HepG2 (cell line): ENCODE measurements around the gene MIDN. TPM values are rescaled to one million over a fixed set of nuclear protein-coding genes. Genes with fewer than 3 reads are reported as not detected.

Experiments used
- ATAC-seq: fragments of 200-7000 bp; cut with Tn5 transposase; 3 replicates; pipeline ENCODE4 v1.9.1; 2020; ENCODE audit warnings: mild to moderate bottlenecking, moderate library complexity
- BruUV-seq: library from RNA; stranded (reverse); fragments of 400-500 nt; replicated peaks from 2 replicates; lab custom pipeline; 2021; lab: Mats Ljungman, UMichigan
- CTCF ChIA-PET: fragments of 300-600 bp; formaldehyde crosslinking; extraction: SDS; loops from one replicate; lab custom pipeline; 2021; ENCODE audit warnings: low total read pairs, inconsistent platforms, low intra/inter-chr PET ratio; lab: Yijun Ruan, JAX
- POLR2A ChIA-PET: fragments of 350-600 bp; sonication (Branson Sonifier 250); formaldehyde crosslinking; loops from one replicate; lab custom pipeline; 2020; ENCODE audit warnings: antibody characterized with exemption, inconsistent platforms; lab: Yijun Ruan, JAX
- DNase-seq: peaks from one replicate; pipeline ENCODE4 v3.0.0-alpha.2; 2015; ENCODE audit warnings: low spot score
- FAIRE-seq: peaks from 3 replicates; lab custom pipeline; 2011; peaks lifted over from hg19 to GRCh38; lab: Jason Lieb, UNC
- H2AFZ ChIP-seq: one replicate; pipeline ENCODE4 v1.6.1; 2011; ENCODE audit warnings: low read length, inconsistent platforms
- H3K27ac ChIP-seq: fragments of 300-600 bp; 3 replicates; pipeline ENCODE4 v1.8.0; 2011; ENCODE audit warnings: mixed run types, mild to moderate bottlenecking, mixed read lengths, low read length, inconsistent platforms; ENCODE audit not compliant: insufficient read depth; ENCODE audit errors: extremely low read length
- H3K27me3 ChIP-seq, 2 experiments: fragments of 200-600 bp in 1 of 2; 2 replicates in 1 of 2; 3 replicates in 1 of 2; pipeline versions ENCODE4 v1.6.0 to v1.8.0; 2011; ENCODE audit warnings: low read length in 2 of 2, mild to moderate bottlenecking in 2 of 2, moderate library complexity in 2 of 2, inconsistent platforms in 1 of 2; ENCODE audit not compliant: insufficient read depth in 2 of 2, control insufficient read depth in 1 of 2
- H3K36me3 ChIP-seq, 2 experiments: fragments of 200-600 bp in 1 of 2; replicated peaks in 1 of 2; 2 replicates in 1 of 2; 3 replicates in 1 of 2; pipeline versions ENCODE4 v1.5.1 to v1.8.0; 2011; ENCODE audit warnings: low read length in 2 of 2, inconsistent platforms in 1 of 2; ENCODE audit not compliant: insufficient read depth in 2 of 2, control insufficient read depth in 1 of 2
- H3K4me1 ChIP-seq: 2 replicates; pipeline ENCODE4 v1.5.1; 2012; ENCODE audit warnings: low read length, inconsistent platforms; ENCODE audit not compliant: insufficient read depth
- H3K4me2 ChIP-seq: 2 replicates; pipeline ENCODE4 v1.6.0; 2011; ENCODE audit warnings: low read depth, low read length, inconsistent platforms
- H3K4me3 ChIP-seq, 3 experiments: fragments of 200-600 bp in 1 of 3; sonication (generic), shearing (Covaris generic) in 1 of 3; replicated peaks in 1 of 3; 2 replicates each; pipeline ENCODE4 v1.5.1; 2011 to 2016; ENCODE audit warnings: low read length in 3 of 3, inconsistent platforms in 2 of 3, low read depth in 2 of 3, mild to moderate bottlenecking in 2 of 3, control low read depth in 1 of 3, mixed read lengths in 1 of 3; ENCODE audit not compliant: insufficient read depth in 1 of 3
- H3K79me2 ChIP-seq: one replicate; pipeline ENCODE4 v1.6.1; 2011; ENCODE audit warnings: low read length, inconsistent platforms; ENCODE audit not compliant: insufficient read depth
- H3K9ac ChIP-seq: 2 replicates; pipeline ENCODE4 v1.6.0; 2011; ENCODE audit warnings: mild to moderate bottlenecking, low read depth, low read length, inconsistent platforms; ENCODE audit not compliant: insufficient read depth
- H3K9me3 ChIP-seq: 2 replicates; pipeline ENCODE4 v1.5.1; 2012; ENCODE audit warnings: mild to moderate bottlenecking, low read length
- H4K20me1 ChIP-seq: 2 replicates; pipeline ENCODE4 v1.6.0; 2011; ENCODE audit warnings: inconsistent platforms, mild to moderate bottlenecking, low read length, moderate library complexity; ENCODE audit not compliant: insufficient read depth
- ERF ChIP-seq: IDR thresholded peaks from 2 replicates; pipeline ENCODE4 v1.6.1; 2018; ENCODE audit warnings: missing biosample characterization, missing genetic modification reagents
- HNRNPK ChIP-seq: fragments of 200-400 bp; formaldehyde crosslinking; IDR thresholded peaks from 2 replicates; pipeline ENCODE4 v1.6.1; 2018; ENCODE audit warnings: low read length, low read depth, moderate library complexity, mild to moderate bottlenecking; ENCODE audit not compliant: poor library complexity, severe bottlenecking
- KAT7 ChIP-seq: IDR thresholded peaks from 2 replicates; pipeline ENCODE4 v1.6.1; 2018; ENCODE audit warnings: borderline replicate concordance, missing compliant biosample characterization
- KDM6A ChIP-seq: IDR thresholded peaks from 2 replicates; pipeline ENCODE4 v1.6.1; 2016; ENCODE audit warnings: low read depth
- SRY ChIP-seq: sonication (generic); formaldehyde crosslinking; IDR thresholded peaks from 2 replicates; pipeline ENCODE4 v1.8.0; 2022; ENCODE audit warnings: mild to moderate bottlenecking, missing genetic modification reagents
- SSRP1 ChIP-seq: IDR thresholded peaks from 2 replicates; pipeline ENCODE4 v1.6.1; 2016; ENCODE audit warnings: control low read depth
- STAG1 ChIP-seq: sonication (generic); formaldehyde crosslinking; IDR thresholded peaks from 2 replicates; pipeline ENCODE4 v1.4.0; 2020; ENCODE audit warnings: missing genetic modification reagents
- TCF12 ChIP-seq, 2 experiments: fragments of 450-650 bp in 1 of 2; sonication (generic) in 1 of 2; formaldehyde crosslinking in 1 of 2; IDR thresholded peaks; 2 replicates each; pipeline versions ENCODE4 v1.6.1 to v1.8.0; 2017 to 2022; ENCODE audit warnings: antibody characterized with exemption in 1 of 2, mild to moderate bottlenecking in 1 of 2, missing genetic modification reagents in 1 of 2, moderate library complexity in 1 of 2
- ZBTB38 ChIP-seq: sonication (generic); formaldehyde crosslinking; IDR thresholded peaks from 2 replicates; pipeline ENCODE4 v1.5.1; 2020; ENCODE audit warnings: mild to moderate bottlenecking, missing genetic modification reagents
- ZFX ChIP-seq: sonication (generic); formaldehyde crosslinking; IDR thresholded peaks from 2 replicates; pipeline ENCODE4 v1.4.0; 2020; ENCODE audit warnings: mild to moderate bottlenecking, low read depth, missing genetic modification reagents, moderate library complexity
- ZNF563 ChIP-seq: sonication (generic); formaldehyde crosslinking; IDR thresholded peaks from 2 replicates; pipeline ENCODE4 v1.8.0; 2022; ENCODE audit warnings: mild to moderate bottlenecking, moderate library complexity, missing genetic modification reagents
- ZNF577 ChIP-seq: sonication (generic); formaldehyde crosslinking; IDR thresholded peaks from 2 replicates; pipeline ENCODE4 v1.4.0; 2020; ENCODE audit warnings: mild to moderate bottlenecking, low read depth, missing genetic modification reagents, borderline replicate concordance
- ZNF776 ChIP-seq: sonication (generic); formaldehyde crosslinking; IDR thresholded peaks from 2 replicates; pipeline ENCODE4 v1.4.0; 2020; ENCODE audit warnings: mild to moderate bottlenecking, missing genetic modification reagents
- ZNF841 ChIP-seq: sonication (generic); formaldehyde crosslinking; IDR thresholded peaks from 2 replicates; pipeline ENCODE4 v1.8.1; 2023; ENCODE audit warnings: missing genetic modification reagents, borderline replicate concordance
- WGBS: methylation state at CpG from one replicate; pipeline ENCODE4 v1.1.6; 2017; ENCODE audit warnings: low lambda C conversion rate; 5-methylcytosine and 5-hydroxymethylcytosine counted together
- in situ Hi-C: cut with HindIII; loops from 2 replicates; pipeline ENCODE4 v1.10.0; 2017; ENCODE audit warnings: low pct_unique_long_range_greater_than_20kb; ENCODE audit not compliant: extremely low pct_ligation_motif_present
- intact Hi-C: fragments of 100-400 bp; cut with micrococcal nuclease; formaldehyde crosslinking; loops from one replicate; pipeline ENCODE4 v1.10.0; 2022; ENCODE audit not compliant: unreplicated experiment
- polyA plus RNA-seq, 8 experiments: library from polyadenylated mRNA; depleted of rRNA in 3 of 8; stranded (reverse) in 7 of 8; unstranded in 1 of 8; fragments of >200 nt; fragmentation: Illumina TruSeq in 4 of 8; extraction: Trizol in 4 of 8; gene quantifications; 2 replicates each; pipeline versions ENCODE4 v1.2.1 to v1.2.3, GENCODE V29; 2011 to 2016; ENCODE audit warnings: low read depth in 4 of 8, missing spikeins in 1 of 8, mixed read lengths in 1 of 8; ENCODE audit not compliant: insufficient read depth in 1 of 8
- total RNA-seq, 5 experiments: library from RNA; depleted of rRNA; stranded (reverse); fragments of >200 nt; fragmentation: Illumina TruSeq; extraction: Trizol; gene quantifications; 2 replicates each; pipeline ENCODE4 v1.2.3, GENCODE V29; 2016; ENCODE audit warnings: low read depth in 1 of 5
- TF ChIP-seq, protein P1 (sequence below): IDR thresholded peaks from 2 replicates; pipeline ENCODE4 v1.6.1; 2018; ENCODE audit warnings: missing genetic modification reagents
- TF ChIP-seq, protein P2 (sequence below): sonication (generic); formaldehyde crosslinking; IDR thresholded peaks from 2 replicates; pipeline ENCODE4 v1.5.1; 2020; ENCODE audit warnings: missing genetic modification reagents, mild to moderate bottlenecking, borderline replicate concordance
- TF ChIP-seq, protein P3 (sequence below): sonication (generic); formaldehyde crosslinking; conservative IDR thresholded peaks from 2 replicates; pipeline ENCODE4 v1.4.0; 2020; ENCODE audit warnings: mild to moderate bottlenecking, missing genetic modification reagents, moderate library complexity
- TF ChIP-seq, protein P4 (sequence below): sonication (generic); formaldehyde crosslinking; IDR thresholded peaks from 2 replicates; pipeline ENCODE4 v1.9.0; 2021; ENCODE audit warnings: missing genetic modification reagents, mild to moderate bottlenecking, borderline replicate concordance

MIDN gene
- total and polyA plus RNA-seq, 2 of the 13 experiments (the other 11 are each of a cell fraction or from before 2014, with no cell fraction given), result 8.4 to 18.0 TPM

DNA sequence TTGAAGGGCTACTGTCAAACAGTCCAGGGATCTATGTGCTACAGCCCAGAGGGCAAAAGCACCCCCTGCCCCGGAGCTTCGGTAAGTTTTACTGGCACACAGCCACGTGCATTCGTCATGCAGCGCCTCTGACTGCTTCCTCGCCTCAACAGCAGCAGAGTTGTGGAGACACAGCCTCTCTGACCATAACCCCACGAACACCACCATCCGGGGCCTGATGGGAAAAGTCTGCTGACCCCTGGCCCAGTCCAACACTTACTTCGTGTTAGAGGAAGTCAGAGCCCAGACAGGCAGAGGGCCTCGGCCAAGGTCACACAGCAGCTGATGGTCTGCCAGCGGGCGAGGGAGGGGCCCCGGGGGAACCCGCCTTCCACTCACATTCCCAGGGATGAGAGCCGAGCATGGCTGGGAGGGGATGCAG lies 15.7 kb upstream of the MIDN start:
- DNase-seq (no peak), FAIRE-seq (no peak), ATAC-seq (peak; percentile 14)
- Histone ChIP-seq H3K27ac (peak overlapping the region; percentile 39), H4K20me1 (no peaks in the 10 kb centered on the region), H3K4me1 (peaks cover 24% of the 10 kb centered on the region), H3K36me3 (peaks cover 0 to 3% of the 10 kb centered on the region in 2 experiments; a peak in 1 of 5 replicates), H3K27me3 (no peaks in the 10 kb centered on the region), H3K9me3 (no peaks in the 10 kb centered on the region), H3K9ac (no peak overlapping the region), H3K79me2 (no peaks in the 10 kb centered on the region), H2AFZ (no peak overlapping the region), H3K4me3 (no peak overlapping the region), H3K4me2 (peak overlapping the region; percentile 31)
- ChIA-PET POLR2A (interaction anchor here (0.6 to 1.3 kb wide), 4 partner anchors 9 to 56 kb away, joined by 3 to 4 read pairs (median 3); partner anchors contain the start of gene ATP5F1D), CTCF (no interaction called here)
- in situ Hi-C loops (no loop called here), intact Hi-C loops (no loop called here)
- no TSS peak for BruUV-seq
- WGBS, result no CpG with 5 or more reads among the region's 15 CpGs
- TF ChIP-seq SSRP1 (no peak), ZNF563 (CRISPR knock-in tag) (0 out of 2 replicates have a peak, but pooled peaks have one; percentile 30), KDM6A (CRISPR knock-in tag) (no peak), ERF (CRISPR knock-in tag) (no peak), TCF12 (IDR thresholded peaks at IDR 0.05) (no peak), TCF12 (CRISPR knock-in tag; IDR thresholded peaks at IDR 0.05) (no peak), ZFX (CRISPR knock-in tag) (peak; percentile 23; the same call in 1 of the 2 replicates), STAG1 (no peak), ZNF776 (CRISPR knock-in tag) (no peak), KAT7 (no peak), ZNF577 (CRISPR knock-in tag) (no peak), ZBTB38 (CRISPR knock-in tag) (peak; percentile 51; the same call in 1 of the 2 replicates), HNRNPK (no peak), SRY (no peak), ZNF841 (no peak)
- TF ChIP-seq, protein P1, sequence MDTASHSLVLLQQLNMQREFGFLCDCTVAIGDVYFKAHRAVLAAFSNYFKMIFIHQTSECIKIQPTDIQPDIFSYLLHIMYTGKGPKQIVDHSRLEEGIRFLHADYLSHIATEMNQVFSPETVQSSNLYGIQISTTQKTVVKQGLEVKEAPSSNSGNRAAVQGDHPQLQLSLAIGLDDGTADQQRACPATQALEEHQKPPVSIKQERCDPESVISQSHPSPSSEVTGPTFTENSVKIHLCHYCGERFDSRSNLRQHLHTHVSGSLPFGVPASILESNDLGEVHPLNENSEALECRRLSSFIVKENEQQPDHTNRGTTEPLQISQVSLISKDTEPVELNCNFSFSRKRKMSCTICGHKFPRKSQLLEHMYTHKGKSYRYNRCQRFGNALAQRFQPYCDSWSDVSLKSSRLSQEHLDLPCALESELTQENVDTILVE (CRISPR knock-in tag), result no peak
- TF ChIP-seq, protein P2, sequence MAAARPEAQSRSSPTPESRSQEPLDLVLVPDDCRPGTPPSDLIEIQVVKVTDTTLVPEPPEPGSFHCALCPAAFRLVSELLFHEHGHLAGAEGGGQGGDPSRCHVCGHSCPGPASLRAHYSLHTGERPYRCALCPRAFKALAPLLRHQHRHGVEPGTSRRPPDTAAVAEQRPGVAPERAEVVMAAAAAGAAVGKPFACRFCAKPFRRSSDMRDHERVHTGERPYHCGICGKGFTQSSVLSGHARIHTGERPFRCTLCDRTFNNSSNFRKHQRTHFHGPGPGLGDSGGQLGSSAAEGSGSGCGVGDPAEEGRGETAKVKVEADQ (CRISPR knock-in tag), result no peak
- TF ChIP-seq, protein P3, sequence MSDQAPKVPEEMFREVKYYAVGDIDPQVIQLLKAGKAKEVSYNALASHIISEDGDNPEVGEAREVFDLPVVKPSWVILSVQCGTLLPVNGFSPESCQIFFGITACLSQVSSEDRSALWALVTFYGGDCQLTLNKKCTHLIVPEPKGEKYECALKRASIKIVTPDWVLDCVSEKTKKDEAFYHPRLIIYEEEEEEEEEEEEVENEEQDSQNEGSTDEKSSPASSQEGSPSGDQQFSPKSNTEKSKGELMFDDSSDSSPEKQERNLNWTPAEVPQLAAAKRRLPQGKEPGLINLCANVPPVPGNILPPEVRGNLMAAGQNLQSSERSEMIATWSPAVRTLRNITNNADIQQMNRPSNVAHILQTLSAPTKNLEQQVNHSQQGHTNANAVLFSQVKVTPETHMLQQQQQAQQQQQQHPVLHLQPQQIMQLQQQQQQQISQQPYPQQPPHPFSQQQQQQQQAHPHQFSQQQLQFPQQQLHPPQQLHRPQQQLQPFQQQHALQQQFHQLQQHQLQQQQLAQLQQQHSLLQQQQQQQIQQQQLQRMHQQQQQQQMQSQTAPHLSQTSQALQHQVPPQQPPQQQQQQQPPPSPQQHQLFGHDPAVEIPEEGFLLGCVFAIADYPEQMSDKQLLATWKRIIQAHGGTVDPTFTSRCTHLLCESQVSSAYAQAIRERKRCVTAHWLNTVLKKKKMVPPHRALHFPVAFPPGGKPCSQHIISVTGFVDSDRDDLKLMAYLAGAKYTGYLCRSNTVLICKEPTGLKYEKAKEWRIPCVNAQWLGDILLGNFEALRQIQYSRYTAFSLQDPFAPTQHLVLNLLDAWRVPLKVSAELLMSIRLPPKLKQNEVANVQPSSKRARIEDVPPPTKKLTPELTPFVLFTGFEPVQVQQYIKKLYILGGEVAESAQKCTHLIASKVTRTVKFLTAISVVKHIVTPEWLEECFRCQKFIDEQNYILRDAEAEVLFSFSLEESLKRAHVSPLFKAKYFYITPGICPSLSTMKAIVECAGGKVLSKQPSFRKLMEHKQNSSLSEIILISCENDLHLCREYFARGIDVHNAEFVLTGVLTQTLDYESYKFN (CRISPR knock-in tag), result 0 out of 2 replicates have a peak, but pooled peaks have one; percentile 24
- TF ChIP-seq, protein P4, sequence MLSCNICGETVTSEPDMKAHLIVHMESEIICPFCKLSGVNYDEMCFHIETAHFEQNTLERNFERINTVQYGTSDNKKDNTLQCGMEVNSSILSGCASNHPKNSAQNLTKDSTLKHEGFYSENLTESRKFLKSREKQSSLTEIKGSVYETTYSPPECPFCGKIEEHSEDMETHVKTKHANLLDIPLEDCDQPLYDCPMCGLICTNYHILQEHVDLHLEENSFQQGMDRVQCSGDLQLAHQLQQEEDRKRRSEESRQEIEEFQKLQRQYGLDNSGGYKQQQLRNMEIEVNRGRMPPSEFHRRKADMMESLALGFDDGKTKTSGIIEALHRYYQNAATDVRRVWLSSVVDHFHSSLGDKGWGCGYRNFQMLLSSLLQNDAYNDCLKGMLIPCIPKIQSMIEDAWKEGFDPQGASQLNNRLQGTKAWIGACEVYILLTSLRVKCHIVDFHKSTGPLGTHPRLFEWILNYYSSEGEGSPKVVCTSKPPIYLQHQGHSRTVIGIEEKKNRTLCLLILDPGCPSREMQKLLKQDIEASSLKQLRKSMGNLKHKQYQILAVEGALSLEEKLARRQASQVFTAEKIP (CRISPR knock-in tag), result no peak
